DMS53 treated with DMSO at 0.1 percent for 48 hours (cell line): ENCODE data around the gene MCM6.

Experiments used
- DNase-seq: peaks from one replicate; lab custom pipeline; 2025; ENCODE audit not compliant: unreplicated experiment; lab: John Stamatoyannopoulos, UW

MCM6 gene

DNA sequence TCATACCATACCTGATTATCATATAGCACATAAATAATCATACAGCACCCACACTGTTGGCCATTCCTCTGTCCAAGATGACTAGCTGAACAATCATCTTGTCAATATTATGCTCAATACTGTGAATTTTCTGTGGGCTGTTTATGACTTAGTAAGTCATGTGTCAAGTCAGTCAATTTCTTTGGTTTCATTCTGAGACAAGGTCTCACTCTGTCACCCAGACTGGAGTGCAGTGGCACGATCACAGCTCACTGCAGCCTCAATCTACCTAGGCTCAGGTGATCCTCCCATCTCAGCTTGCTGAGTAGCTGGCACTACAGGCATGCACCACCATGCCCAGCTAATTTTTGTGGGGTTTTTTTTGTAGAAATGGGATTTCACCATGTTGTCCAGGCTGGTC lies 5.7 kb downstream of the MCM6 start:
- no peak for DNase-seq

- no peak for DNase-seq
These were observed 13.0 kb downstream of the MCM6 start for GRCh38 chr2:135863233-135863632.

DNA sequence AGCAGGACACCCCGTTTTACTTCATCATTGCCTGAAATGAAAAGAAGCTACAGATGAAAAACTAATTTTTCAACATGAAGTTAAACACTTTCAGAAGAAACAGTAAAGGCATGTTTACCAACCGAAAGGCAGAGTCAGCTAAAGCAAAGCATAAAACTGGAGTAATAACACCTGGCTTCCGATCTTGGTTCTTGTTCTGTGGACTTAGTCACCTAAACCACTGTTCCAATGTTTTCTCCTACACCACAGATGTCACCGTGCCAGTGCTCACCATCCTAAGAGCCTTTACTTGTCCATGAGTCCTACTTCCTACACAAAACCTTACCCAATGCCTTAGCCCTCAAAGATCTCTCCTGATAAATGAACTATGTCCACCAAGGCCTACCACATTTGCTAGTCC lies 13.5 kb downstream of the MCM6 start:
- DNase-seq = no peak

- DNase-seq = no peak
These were observed 22.8 kb downstream of the MCM6 start for GRCh38 chr2:135853401-135853800.

DNA sequence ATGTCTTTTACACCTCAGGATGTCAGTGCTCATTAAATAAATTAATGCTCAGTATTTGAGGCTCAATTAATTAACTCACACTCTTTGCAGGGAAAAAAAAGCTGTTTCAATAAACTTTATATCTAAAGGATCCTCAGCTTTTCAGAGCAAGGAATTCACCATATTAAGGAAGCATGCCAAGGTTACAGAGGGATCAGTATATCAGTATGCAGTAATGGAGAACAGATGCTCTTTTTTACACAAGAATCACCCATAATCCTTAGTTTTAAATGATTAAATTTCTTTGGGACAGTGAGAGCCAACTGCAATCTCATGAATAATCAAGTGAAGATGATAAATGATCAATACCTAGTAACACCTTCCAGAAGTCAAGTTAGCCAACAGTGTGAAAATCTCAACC lies 24.4 kb downstream of the MCM6 start:
- no peak for DNase-seq

- DNase-seq = no peak
These were observed 25.2 kb downstream of the MCM6 start for GRCh38 chr2:135850892-135851668.

- DNase-seq = no peak
These were observed 27.2 kb downstream of the MCM6 start for GRCh38 chr2:135849087-135849486.

DNA sequence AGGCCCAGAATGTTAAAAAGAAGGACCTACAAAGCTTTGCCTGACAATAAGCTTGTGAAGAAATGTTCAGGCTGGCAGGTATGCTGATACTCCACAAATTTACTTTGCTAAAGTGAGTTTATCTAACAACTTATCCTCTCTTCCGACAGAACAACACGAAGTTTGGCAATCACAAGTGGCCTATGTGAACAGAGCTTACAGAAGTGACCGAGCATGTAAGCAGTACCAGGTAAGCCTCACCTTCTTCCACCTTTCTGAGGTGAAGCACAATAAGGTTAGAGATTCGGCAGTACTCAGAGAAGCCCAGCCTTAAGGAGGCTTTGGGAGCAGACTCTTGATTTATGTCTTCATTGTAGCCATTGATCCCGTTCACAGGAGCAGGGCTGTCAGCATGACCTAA lies 30.2 kb downstream of the MCM6 start:
- no peak for DNase-seq

GRCh38 chr2:135845257-135845656 lies 31.0 kb downstream of the MCM6 start:
- no peak for DNase-seq

GRCh38 chr2:135844301-135844895 lies 31.8 kb downstream of the MCM6 start:
- DNase-seq = no peak

DNA sequence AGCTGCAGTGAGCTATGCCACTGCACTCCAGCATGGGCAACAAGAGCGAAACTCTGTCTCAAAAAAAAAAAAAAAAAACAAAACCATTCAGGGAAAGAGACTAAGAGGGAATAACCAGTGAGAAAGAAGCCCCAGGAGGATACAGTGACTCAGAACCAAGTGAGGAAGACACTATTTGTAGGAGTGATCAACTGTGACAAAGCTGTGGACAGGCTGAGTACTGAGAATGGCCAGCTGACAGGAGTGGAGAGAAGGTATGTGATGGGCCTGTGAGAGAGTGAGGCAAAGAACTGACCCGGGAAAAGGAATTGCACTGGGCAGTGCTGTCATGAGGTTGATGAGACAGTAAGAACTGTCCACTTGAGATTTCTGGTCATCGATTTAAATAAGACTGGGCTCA lies 32.6 kb downstream of the MCM6 start:
- DNase-seq = no peak

DNA sequence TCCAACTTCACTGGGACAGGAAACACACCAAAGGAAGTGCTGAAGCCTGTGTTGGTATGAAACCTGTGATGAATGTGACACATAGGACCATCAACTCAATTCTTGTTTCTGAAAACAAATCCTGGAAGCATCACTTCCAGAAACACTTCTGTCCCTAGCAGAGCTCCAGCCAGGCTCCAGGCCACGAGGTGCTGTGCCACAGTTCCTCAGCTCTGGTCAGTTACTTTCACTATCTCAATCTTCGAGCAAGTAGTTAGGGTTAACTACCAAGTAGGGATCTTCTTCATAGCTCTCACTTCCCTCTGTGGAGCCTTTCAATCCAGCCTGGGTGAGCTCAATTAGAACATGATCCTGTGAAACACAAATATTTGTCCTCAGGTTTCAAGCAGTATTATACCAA lies 35.6 kb downstream of the MCM6 start:
- no peak for DNase-seq

GRCh38 chr2:135839713-135840112 lies 36.5 kb downstream of the MCM6 start:
- no peak for DNase-seq

DNA sequence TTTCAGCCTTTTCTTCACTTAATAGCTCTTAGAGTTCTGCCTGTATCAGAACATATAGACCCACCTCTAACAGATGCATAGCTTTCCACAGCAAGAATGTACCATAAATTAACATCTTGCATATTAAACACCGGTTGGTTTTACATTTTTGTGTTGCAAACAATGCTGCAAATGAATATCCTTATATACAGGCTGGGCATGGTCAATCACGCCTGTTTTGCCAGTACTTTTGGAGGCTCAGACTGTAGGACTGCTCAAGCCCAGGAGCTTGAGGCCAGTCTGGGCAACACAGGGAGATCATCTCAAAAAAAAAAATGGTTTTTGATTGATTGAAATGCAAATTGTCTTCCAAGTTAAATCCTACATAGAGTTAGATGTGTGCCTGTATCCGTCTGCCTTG lies 37.7 kb downstream of the MCM6 start:
- no peak for DNase-seq

DNA sequence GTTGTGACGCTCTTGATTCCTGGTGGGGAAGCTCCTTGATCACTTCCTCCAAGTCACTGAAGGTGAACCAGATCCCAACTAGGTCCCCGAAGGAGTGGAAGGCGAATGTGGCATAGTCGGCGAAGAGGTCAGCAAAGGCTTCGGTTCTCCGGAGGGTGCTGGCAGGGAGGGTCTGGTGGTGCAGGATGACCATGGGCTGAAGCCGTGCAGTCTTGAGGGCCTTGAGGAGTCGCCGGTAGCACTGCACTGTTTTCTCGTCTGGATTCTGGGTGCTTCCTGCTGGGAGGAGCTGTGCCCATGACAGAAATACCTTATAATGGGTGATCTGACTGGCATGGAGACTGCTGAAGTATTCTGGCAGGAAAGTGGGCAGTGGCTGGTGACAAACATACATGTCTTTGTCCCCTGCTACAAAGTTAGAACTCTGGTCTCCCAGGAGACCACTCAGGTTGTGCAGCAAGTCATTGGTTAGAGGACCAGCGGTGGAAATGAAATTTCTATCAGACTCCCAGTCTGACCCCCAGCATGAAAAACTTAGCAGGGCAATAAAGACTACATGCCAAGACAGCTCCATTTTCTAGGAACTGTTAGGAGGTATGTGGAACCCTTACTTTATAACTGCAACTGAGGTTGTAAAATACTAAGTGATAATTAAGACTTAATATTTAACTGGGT lies 39.5 kb downstream of the MCM6 start, which contains the start of gene LCT:
TSS of gene LCT (minus strand) at position 589 of the 675 bp plus-strand sequence. CDS start at position 574, 15 bp downstream.
- DNase-seq = no peak

- DNase-seq = no peak
These were observed 43.4 kb downstream of the MCM6 start for GRCh38 chr2:135832891-135833290.

- DNase-seq = no peak
These were observed 44.9 kb downstream of the MCM6 start for GRCh38 chr2:135831180-135831812.

GRCh38 chr2:135829378-135830135 lies 46.7 kb downstream of the MCM6 start:
- DNase-seq = no peak

- DNase-seq = no peak
These were observed 49.7 kb downstream of the MCM6 start for GRCh38 chr2:135826544-135826943.

- DNase-seq = no peak
These were observed 50.6 kb downstream of the MCM6 start for GRCh38 chr2:135825550-135826176.

- DNase-seq = no peak
These were observed 51.1 kb downstream of the MCM6 start for GRCh38 chr2:135825131-135825530.
